ENCODE results near the gene COPZ2.
"Not testable (repeated sequence)": the region's sequence is repeated elsewhere in the genome, so short reads cannot be mapped to it uniquely, and the experiment has no call there.

COPZ2 gene

DNA sequence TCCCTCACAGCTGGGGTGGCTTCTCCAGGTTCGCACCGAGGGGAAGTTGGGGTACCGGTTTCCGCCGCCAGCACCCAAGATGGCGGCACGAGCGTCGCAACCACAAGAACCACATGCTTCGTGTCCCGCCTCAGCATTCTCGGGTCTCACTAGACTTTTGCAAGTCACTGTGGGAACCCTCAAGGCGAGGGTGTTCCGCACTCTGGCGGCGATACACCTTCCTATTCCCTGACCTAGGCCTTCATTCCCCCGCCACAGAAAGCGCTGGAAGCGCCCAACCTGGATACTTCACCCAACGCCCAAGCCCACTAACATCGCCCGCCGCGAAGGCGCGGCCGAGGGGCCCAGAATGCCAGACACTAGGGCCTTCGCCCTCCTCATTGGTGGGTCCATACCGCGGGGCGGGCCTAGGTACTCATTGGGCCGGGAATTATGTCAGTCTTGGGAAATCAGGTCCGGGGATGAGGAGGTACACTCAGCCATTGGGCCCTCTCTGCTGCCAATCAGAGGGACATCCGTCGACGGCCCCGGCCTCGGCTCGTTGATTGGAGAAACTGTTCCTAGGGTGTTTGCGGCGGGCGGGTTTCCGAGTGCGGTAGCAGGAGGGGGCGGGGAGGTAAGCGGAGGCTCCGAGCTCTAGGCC lies 10.3 kb upstream of the COPZ2 start, which contains the start of gene NFE2L1:
Gene NFE2L1 (plus strand): TSS at position 619 of the 643 bp plus-strand sequence. CDS start 2,760 bp downstream, outside the sequence.
- no peaks in the 10 kb centered on the region for H3K27me3 Mint-ChIP-seq
- ATAC-seq = peak; percentile 96
- no peaks in the 10 kb centered on the region for H3K9me3 Mint-ChIP-seq
- peak; percentile 97 to 99 for DNase-seq
- peaks cover 66% of the 10 kb centered on the region for H3K4me1 Mint-ChIP-seq
- H3K27ac Mint-ChIP-seq = peak within 1 kb of the TSS; percentile 98 to 100
- H3K4me3 Mint-ChIP-seq = peak within 1 kb of the TSS; percentile 86 to 95

DNA sequence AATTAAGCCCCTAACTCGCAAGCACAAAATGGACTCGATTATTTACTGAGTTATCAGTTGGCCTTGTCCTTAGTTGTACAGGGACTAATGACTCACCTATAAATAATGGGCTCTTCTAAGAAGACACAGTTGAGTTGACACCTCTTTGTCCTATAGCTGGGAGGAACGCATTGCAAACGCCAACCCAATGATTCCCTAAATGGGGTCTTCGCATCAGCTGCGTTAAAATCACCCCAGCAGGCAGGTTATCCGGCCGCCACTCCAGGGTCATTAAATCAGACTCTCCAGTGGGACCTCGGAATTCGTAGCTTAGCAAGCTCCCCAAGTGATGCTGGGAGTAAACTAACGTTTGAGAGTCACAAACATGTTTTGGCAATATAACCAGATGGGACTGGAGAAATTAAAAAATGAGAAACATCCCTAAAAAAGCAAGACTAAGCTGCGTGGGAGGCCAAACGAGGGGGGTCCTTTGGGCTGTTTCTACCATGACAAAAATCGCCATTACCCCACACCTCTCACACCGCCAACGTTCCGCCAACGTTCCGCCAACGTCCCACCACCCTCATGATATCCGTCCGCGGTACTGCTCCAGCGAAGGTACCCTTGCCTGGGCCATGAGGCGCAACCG lies 9.6 kb upstream of the COPZ2 start:
- no peaks in the 10 kb centered on the region for H3K27me3 Mint-ChIP-seq
- H3K4me3 Mint-ChIP-seq = peak overlapping the region; percentile 86 to 95
- no peaks in the 10 kb centered on the region for H3K9me3 Mint-ChIP-seq
- DNase-seq = no peak
- H3K4me1 Mint-ChIP-seq = peaks cover 61% of the 10 kb centered on the region
- peak overlapping the region; percentile 98 to 100 for H3K27ac Mint-ChIP-seq
- no peak for ATAC-seq

DNA sequence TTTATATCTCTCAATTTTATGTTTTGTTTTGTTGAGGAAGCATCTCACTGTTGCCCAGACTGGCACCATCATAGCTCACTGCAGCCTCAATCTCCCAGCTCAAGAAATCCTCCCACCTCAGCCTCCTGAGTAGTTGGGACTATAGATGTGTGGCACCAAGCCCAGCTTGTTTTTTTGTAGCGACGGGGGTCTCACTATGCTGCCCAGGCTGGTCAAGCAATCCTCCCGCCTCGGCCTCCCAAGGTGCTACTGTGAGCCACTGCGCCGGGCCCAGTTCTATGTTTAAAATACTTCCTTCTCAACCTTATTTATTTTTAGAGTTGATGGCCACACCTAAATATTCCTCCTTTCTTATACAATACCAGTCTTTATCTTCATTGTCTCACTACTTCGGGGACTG lies 8.7 kb upstream of the COPZ2 start:
- no peak for DNase-seq
- Mint-ChIP-seq H3K27ac (peak overlapping the region; percentile 13 to 64), H3K4me3 (peak overlapping the region; percentile 86 to 95), H3K27me3 (no peaks in the 10 kb centered on the region), H3K4me1 (peaks cover 59% of the 10 kb centered on the region), H3K9me3 (no peaks in the 10 kb centered on the region)
- no peak for ATAC-seq

DNA sequence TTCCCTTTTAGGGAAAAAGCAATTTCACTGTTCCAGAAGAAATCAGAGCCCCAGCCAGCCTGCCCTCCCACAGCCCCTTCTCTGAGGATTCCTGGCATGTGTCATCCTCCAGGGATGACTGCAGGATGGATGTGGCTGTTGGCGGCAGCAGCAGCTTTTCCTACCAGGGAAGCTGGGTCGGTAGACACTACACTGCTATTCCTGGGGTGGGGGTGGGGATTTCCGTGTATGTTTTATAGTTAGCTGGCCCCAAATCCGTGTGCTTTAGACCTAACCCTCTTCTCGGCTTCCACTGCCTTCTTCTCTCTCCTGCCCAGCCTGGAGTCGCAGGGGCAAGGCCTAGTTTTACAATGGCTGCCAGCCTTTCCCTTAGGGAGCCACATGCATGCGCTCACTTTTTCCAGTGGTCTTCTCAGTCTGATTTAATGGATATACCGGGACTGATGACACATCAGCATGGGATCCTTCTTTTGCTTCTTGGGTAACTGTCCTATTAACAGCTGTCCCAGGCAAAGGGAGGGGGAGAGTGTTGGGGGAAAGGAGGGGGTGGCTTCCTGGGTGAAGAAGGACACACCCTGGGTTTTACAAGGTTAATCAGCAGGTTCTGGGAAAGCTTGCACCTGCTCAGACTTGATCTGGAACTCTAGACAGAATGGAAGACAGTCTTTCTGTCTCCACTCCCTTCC lies 7.9 kb upstream of the COPZ2 start:
- Mint-ChIP-seq H3K4me3 (peak overlapping the region in 1 of 2 donors; percentile 86), H3K27me3 (no peaks in the 10 kb centered on the region), H3K4me1 (peaks cover 51% of the 10 kb centered on the region), H3K9me3 (no peaks in the 10 kb centered on the region), H3K27ac (no peak overlapping the region)
- ATAC-seq = no peak
- DNase-seq = no peak

DNA sequence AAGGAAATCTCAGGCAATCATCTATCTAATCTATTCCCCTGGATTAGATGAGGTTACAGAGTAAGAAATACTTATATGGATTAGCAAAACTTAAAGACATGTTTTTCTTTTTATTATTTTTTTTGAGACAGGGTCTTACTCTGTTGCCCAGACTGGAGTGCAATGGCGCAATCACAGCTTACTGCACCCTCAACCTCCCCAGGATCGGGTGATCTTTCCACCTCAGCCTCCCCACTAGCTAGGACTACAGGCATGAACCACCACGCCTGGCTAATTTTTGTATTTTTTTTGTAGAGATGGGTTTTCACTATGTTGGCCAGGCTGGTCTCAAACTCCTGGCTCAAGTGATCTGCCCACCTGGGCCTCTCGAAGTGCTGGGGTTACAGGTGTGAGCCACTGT lies 7.3 kb upstream of the COPZ2 start:
- Mint-ChIP-seq H3K4me3 (no peak overlapping the region), H3K27me3 (no peaks in the 10 kb centered on the region), H3K4me1 (peaks cover 45% of the 10 kb centered on the region), H3K9me3 (no peaks in the 10 kb centered on the region), H3K27ac (no peak overlapping the region)
- ATAC-seq (no peak), DNase-seq (no peak)

DNA sequence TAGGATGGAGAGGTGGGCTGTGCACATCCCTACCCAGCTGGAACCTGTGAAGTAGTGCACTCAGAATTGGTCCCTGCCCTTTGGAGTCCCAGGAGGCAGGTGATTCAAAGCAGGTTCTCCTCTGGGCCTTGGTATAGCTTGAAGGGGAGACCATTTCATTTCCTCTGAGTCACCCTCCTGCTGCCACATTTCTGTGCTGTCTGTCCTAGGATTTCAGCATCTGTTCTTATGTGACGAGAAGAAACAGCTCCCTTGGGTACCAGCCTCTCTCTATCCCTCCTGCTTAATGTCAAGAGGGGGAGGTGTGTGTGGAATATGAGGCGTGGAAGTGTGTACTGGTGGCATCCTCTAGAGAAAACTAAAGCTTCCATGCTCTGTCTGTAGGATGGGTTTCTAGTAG lies 5.6 kb upstream of the COPZ2 start:
- Mint-ChIP-seq H3K4me1 (peaks cover 42% of the 10 kb centered on the region), H3K9me3 (no peaks in the 10 kb centered on the region), H3K27me3 (peaks cover 15% of the 10 kb centered on the region), H3K27ac (no peak overlapping the region), H3K4me3 (no peak overlapping the region)
- no peak for DNase-seq
- no peak for ATAC-seq

DNA sequence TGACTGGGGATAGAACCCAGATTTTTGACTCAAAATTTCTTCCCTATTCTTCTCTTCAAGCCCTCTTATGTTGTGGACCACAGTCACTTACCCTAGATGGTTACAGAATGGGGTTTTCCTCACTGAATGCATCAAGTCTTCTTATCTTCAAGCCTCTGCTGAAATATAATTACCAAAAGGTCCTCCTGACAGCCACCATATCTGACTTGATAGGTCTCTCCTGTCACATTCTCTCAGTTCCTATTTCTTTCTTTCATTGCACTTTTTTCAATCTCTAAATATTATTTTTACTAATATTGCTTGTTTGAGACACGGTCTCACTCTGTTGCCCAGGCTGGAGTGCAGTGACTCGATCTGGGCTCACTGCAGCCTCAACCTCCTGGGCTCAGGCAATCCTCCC lies 1.1 kb upstream of the COPZ2 start:
- Mint-ChIP-seq H3K27ac (no peak overlapping the region), H3K4me1 (peaks cover 34% of the 10 kb centered on the region), H3K27me3 (peaks cover 42% of the 10 kb centered on the region), H3K4me3 (peak overlapping the region in 1 of 2 donors; percentile 91), H3K9me3 (no peaks in the 10 kb centered on the region)
- ATAC-seq (no peak), DNase-seq (no peak)

DNA sequence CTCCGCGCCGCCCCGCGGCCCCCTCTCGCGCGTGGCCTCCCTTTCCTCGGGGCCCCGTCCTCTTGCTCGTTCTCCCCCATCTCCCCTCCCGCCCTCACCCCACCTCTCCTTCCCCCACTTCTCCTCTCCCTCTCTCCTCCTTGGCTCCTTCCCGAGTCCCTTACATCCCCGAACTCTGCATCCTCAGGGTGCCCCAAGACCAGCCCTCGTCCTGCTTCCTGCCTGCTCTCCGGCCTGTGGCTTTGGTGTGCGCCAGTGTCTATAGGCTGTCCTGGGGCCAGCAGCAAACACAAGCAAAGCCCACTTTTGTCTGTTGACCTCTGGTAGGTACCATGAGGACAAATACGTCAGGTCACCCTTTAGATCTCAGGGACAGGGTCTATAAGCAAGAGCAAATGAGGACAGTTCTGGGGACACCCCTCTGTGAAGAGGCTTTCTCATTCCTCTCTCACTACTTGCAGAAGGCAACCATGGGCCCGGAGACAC lies 284 bp upstream of the COPZ2 start:
- H3K27me3 Mint-ChIP-seq = peaks cover 50% of the 10 kb centered on the region
- H3K4me3 Mint-ChIP-seq = peak overlapping the region; percentile 91 to 96
- H3K9me3 Mint-ChIP-seq = no peaks in the 10 kb centered on the region
- H3K4me1 Mint-ChIP-seq = peaks cover 26% of the 10 kb centered on the region
- peak overlapping the region; percentile 93 to 97 for H3K27ac Mint-ChIP-seq
- DNase-seq (no peak), ATAC-seq (no peak)

DNA sequence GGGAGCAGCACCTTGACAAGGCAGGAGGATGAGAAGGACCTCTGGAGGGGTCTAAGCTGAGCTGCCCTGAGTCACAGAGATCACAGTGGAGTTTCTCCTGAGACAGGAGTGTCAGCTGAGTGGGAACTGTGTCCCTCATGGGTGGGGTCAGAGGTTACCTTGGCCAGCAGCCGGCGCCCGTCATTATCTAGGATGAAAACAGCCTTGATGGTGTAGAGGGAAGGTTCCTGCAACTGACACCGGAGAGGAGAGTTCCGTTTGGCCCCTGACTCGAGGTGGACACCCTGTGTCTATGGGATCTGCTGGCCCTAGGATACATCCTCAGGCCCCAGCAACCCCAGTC lies 933 bp downstream of the COPZ2 start:
- DNase-seq (no peak), ATAC-seq (no peak)
- Mint-ChIP-seq H3K4me1 (peaks cover 18% of the 10 kb centered on the region), H3K27me3 (peaks cover 62% of the 10 kb centered on the region), H3K4me3 (peak overlapping the region; percentile 83 to 86), H3K9me3 (no peaks in the 10 kb centered on the region), H3K27ac (no peak overlapping the region)

DNA sequence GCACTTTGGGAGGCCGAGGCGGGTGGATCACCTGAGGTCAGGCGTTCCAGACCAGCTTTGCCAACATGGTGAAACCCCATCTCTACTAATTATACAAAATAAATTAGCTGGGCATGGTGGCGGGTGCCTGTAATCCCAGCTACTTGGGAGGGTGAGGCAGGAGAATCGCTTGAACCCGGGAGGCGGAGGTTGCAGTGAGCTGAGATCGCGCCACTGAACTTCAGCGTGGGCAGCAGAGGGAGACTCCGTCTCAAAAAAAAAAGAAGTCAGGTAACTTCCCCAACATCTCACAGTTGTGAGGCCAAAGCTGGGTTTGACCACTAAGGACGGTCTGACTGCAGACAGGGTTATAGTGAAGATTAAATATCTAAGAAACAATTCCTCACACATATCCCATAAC lies 2.9 kb downstream of the COPZ2 start:
- not testable (repeated sequence) for ATAC-seq, DNase-seq, H3K4me3 Mint-ChIP-seq, H3K27ac Mint-ChIP-seq, H3K9me3 Mint-ChIP-seq
- H3K4me1 Mint-ChIP-seq = peaks cover 16% of the 10 kb centered on the region
- H3K27me3 Mint-ChIP-seq = peaks cover 80% of the 10 kb centered on the region

DNA sequence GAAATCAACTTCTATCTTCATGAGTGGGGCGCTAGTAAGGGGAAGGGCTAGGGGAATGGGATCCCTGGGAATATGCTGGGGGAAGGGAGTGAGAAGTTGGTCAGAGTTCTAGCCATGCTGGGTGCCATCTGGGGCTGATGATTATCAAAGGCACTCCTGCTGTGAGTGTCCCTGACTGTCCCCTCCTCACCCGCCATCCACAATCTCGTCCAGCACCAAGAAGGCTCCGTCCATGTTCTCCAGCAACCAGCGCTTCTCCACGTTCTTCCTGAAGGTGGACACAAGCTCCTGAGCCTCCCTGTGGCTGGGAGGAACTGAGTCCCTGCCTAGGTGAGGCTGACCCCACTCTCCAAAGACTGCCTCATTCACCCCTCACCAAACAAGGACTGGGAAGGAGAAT lies 5.6 kb downstream of the COPZ2 start:
- ATAC-seq (no peak), DNase-seq (no peak)
- Mint-ChIP-seq H3K27me3 (peaks cover 74% of the 10 kb centered on the region), H3K27ac (no peak overlapping the region), H3K4me1 (peaks cover 9% of the 10 kb centered on the region), H3K4me3 (no peak overlapping the region), H3K9me3 (no peaks in the 10 kb centered on the region)

DNA sequence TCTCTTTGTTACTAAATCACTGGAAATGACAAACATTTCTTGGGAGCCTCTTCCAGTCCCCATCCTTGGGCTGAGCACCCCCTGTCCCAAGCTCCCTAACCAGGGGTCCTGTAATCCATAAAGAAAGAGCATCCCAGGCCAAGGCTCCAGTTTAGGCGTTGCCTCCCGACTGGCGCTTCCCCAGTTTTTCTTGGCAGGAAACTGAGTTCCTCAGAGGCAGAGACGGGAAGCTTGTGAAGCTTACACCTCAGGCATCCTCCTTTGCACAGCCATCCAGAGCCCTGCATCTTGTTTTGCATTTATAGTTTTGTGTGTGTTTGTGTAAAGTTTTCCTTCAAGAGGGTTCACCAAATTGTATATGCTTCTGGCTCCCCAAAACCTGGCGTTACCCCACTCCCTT lies 7.1 kb downstream of the COPZ2 start:
- DNase-seq (no peak), ATAC-seq (no peak)
- H3K9me3 Mint-ChIP-seq = no peaks in the 10 kb centered on the region
- H3K4me1 Mint-ChIP-seq = peaks cover 18% of the 10 kb centered on the region
- no peak overlapping the region for H3K27ac Mint-ChIP-seq
- H3K27me3 Mint-ChIP-seq = peaks cover 73% of the 10 kb centered on the region
- H3K4me3 Mint-ChIP-seq = no peak overlapping the region

DNA sequence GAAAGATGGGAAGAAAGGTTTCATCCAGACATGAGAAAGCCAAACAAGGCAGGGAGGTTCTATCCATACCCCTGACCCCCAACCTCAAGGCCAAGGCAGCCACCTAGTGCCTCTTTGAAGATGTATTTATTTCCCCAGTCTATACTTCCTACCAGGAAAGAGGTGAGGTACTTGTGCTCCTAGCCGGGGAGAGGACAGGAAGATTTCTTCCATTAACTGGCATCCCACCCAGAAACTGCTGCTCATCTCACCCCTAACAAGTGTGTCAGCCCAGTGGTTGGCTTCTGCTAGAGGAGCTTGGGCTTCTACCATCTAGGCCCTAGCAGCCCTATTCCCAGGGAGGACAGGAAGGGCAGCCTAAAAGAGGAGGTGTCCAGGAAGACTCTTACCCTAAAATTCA lies 8.9 kb downstream of the COPZ2 start:
- no peaks in the 10 kb centered on the region for H3K9me3 Mint-ChIP-seq
- no peak for DNase-seq
- H3K27ac Mint-ChIP-seq = no peak overlapping the region
- no peak overlapping the region for H3K4me3 Mint-ChIP-seq
- H3K4me1 Mint-ChIP-seq = peaks cover 34% of the 10 kb centered on the region
- no peak for ATAC-seq
- peaks cover 78% of the 10 kb centered on the region for H3K27me3 Mint-ChIP-seq

DNA sequence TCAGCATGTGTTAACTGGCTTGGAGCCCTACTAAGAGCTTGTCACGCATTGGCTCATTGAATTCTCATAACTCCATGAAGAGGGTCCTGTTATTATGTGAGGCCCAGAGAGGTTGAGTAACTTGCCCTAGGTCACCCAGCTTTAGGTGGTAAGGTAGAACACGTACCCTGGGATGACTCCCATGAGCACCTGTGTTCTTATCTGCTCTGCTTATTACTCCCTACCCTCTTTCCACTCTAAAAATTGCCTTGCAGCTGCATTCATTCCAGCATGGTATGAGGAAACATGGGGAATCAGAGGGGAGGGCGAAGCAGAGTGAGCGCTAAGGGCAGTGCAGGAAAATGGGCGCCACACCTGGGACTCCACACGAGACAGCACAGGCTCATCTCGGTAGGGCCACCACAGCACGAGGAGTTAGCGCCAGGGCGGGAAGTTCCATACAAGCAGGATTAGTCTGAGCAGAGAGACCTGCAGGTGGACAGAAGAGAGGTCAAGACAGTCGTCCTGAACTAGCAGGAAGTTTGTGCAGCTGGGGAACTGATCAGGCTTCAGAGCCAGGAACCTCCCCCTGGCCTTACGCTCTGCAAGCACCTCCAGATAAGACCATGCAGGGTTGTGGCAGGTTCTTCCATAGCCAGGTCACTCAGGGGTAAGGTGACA lies 10.1 kb downstream of the COPZ2 start:
- Mint-ChIP-seq H3K27me3 (peaks cover 78% of the 10 kb centered on the region), H3K4me1 (peaks cover 45% of the 10 kb centered on the region), H3K27ac (no peak overlapping the region), H3K4me3 (no peak overlapping the region), H3K9me3 (no peaks in the 10 kb centered on the region)
- DNase-seq = no peak
- no peak for ATAC-seq

DNA sequence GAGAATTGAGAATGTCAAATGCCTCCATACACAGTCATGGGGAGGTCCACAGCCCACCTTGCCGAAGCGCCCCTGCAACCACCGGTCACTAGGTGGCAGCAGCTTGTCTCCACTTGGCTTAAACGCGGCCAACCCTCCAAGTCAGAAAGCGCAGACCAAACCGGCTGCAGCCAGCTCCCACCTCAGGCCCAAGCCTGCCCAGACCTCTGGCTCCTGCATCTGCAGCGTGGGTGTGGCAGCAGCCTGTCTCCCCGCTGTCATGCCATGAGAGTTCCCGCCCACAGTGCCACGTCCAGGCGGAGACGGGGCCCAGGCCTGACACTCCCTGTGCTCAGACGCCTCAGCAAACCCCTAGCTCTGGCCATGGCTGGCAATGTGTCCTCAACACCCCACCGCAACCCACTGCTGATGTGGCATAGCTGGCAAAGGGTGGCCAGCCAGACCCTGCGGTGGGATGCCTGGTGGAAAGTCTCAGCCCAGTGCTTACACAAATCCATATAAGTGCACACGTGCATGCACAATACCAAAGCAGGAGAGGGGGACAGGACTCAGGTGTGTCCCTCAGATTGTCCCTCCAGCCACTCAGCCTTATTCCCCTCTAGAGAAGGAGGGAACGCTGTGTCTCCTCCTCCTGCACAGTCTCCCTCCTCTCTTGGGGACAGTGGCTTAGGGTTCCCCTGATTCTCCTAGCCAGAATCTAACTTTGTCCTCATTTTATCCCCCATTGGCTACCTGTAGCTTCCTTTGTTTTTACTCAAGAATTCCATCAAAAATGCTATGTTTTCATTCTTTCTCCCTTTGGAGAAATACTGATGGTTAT lies 10.9 kb downstream of the COPZ2 start:
- peaks cover 78% of the 10 kb centered on the region for H3K27me3 Mint-ChIP-seq
- H3K4me1 Mint-ChIP-seq = peaks cover 45% of the 10 kb centered on the region
- H3K27ac Mint-ChIP-seq = no peak overlapping the region
- no peaks in the 10 kb centered on the region for H3K9me3 Mint-ChIP-seq
- DNase-seq (peak; percentile 80), ATAC-seq (peak; percentile 57)
- peak overlapping the region in 1 of 2 donors; percentile 48 for H3K4me3 Mint-ChIP-seq

All from stimulated activated naive CD8-positive, alpha-beta T cell treated with anti-CD3 and anti-CD28 coated beads, Interleukin-15, amount 100 ng/mL, for 72 hours (primary cell).